Fibroblast of skin of left biceps (primary cell): ENCODE results near the gene EIF3B.
"Not testable (repeated sequence)": the region's sequence is repeated elsewhere in the genome, so short reads cannot be mapped to it uniquely, and the experiment has no call there.

Source experiments
- DNase-seq, 2 experiments: peaks; one replicate each; pipeline ENCODE4 v3.0.0-alpha.2; 2013; ENCODE audit warnings: low read depth in 2 of 2

EIF3B gene

GRCh38 chr7:2347351-2348063 lies 7.1 kb upstream of the EIF3B start:
- DNase-seq, result not testable (repeated sequence)

- no peak for DNase-seq
Observed at GRCh38 chr7:2350055-2350454, 4.6 kb upstream of the EIF3B start.

GRCh38 chr7:2350861-2351260 lies 3.8 kb upstream of the EIF3B start:
- DNase-seq, result no peak

DNA sequence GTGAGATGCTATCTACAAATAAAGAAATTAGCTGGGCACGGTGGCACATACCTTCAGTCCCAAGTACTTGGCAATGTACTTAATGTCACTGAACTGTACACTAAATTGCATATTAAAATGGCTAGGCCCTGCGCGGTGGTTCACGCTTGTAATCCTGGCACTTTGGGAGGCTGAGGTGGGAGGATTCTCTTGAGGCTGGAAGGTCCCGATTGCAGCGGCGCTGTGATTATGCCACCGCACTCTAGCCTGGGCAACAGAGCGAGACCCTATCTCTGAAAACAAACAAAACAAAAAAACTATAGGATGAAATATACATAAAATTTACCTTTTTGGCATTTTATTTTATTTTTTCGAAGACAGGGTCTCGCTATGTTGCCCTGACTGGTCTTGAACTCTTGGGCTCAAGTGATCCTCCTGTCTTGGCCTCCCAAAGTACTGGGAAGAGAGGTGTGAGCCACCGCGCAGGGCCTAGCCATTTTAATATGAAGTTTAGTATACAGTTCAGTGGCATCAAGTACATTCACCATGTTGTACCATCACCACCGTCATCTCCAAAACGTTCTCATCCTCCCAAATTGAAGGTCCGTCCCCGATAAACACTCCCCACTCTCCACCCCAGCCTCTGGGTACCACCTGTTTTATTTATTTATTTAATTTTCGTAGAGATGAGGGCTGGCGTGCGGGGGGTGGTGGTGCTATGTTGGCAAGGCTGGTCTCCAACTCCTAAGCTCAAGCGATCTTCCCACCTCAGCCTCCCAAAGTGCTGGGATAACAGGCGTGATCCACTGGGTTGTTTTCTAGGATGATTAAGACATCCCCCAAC lies 1.3 kb upstream of the EIF3B start:
- DNase-seq, result no peak

GRCh38 chr7:2353936-2354185 lies 766 bp upstream of the EIF3B start:
- peak; percentile 79 for DNase-seq

DNA sequence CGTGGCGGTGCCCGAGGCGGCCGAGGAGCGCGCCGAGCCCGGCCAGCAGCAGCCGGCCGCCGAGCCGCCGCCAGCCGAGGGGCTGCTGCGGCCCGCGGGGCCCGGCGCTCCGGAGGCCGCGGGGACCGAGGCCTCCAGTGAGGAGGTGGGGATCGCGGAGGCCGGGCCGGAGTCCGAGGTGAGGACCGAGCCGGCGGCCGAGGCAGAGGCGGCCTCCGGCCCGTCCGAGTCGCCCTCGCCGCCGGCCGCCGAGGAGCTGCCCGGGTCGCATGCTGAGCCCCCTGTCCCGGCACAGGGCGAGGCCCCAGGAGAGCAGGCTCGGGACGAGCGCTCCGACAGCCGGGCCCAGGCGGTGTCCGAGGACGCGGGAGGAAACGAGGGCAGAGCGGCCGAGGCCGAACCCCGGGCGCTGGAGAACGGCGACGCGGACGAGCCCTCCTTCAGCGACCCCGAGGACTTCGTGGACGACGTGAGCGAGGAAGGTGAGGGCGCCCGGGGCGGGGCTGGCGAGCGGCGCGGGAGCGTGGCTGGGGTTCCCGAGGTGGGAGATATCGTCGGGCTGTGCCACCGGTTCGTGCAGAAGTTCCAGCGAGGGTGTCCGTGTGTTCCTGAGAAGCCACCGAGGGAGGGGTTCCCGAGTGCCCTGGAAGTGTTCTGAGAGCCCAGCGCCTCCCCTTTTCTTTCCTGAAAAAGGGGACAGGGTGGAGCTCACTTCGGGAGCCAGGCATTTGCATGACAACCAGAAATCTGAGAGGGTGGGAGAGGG lies 495 bp downstream of the EIF3B start:
- no peak for DNase-seq

DNA sequence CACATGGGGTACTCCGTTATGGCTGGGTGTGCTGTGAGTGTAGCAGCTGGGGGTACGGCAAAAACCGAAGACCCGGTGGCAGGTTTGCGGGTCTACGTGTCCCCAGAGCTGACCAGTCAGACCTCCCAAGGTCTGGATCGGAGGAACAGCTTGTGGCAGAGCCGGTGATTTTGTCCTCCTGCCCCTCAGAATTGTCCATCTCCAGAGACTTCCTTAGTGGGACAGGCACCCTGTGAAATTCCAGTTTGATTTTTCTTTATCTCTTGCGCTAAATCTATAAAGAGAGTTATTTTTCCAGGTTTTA lies 1.0 kb downstream of the EIF3B start:
- DNase-seq, result no peak

DNA sequence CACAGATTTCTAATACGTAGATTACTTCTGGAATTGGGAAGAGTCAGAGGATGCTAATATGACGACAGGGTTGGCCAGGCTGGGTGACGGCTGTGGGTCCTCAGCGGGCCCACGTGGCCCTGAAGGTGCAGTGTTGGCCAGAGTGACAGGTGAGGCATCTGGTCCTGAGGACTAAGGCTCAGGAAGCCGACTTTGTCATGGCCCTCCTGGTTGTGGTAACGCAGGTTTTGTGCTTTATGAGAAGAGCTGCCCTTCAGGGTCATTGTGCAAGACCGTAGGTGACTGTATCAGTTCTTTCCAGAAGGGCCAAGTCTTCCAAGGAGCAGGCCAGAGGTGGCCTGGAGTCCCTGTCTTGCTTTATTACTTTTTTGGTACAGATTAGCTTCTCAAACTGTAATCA lies 2.5 kb downstream of the EIF3B start:
- no peak for DNase-seq

GRCh38 chr7:2357571-2357970 lies 2.9 kb downstream of the EIF3B start:
- no peak for DNase-seq

DNA sequence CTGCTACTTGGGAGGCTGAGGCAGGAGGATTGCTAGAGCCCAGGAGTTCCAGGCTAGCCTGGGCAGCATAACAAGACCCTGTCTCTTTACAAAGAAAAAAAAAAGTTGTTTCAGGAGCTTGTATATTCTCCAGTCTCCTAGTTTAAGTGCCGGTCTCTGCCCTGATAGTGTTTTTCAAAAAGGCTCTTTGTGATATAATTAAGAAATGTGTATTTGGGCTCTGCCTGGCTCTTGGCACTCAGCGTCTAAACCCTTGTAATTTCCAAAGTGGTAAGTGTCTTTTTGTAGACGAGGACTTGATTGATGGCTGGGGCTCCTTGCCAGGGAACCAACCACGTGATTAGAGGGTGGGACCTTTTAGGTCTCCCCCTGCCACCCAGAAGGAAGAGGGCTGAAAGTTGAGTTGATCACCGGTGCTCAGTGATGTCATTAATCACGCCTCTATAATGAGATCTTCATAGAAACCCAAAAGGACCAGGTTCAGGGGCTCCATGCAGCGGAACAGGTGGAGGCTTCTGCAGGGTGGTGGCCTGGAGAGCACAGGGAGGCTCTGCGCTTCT lies 4.4 kb downstream of the EIF3B start:
- no peak for DNase-seq

DNA sequence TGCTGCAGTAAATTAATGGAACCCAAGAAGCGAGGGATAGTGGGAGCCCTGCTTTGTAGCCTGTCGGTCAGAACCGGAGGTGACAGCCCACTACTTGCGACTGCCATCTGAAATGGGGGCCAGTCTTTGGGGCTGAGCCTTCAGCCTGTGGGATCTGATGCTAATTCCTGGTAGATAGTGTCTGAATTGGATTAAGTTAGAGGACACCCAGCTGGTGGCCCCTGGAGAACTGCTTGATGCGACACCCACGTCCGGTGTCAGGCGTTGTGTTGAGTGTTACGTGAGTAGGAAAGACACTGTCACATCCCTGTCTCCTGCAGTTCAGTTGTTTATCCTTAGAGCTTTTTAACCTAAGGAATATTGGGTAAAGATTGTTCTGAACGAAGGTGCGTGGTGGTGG lies 5.0 kb downstream of the EIF3B start:
- no peak for DNase-seq

DNA sequence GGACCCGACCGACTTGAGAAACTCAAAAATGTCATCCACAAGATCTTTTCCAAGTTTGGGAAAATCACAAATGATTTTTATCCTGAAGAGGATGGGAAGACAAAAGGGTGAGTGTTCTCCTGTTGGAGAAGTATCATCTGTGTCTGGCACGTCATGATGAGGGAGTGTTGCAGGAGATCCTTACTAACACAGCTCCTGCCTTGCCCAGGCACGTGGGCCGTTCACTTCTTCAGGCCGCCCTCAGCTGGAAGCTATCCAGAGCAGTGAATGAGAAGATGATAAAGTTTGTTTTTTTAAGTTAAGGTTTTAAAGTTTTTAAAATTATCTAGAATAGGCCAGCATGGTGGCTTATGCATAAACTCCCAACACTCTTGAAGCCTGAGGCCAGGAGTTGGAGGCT lies 6.2 kb downstream of the EIF3B start:
- no peak for DNase-seq

DNA sequence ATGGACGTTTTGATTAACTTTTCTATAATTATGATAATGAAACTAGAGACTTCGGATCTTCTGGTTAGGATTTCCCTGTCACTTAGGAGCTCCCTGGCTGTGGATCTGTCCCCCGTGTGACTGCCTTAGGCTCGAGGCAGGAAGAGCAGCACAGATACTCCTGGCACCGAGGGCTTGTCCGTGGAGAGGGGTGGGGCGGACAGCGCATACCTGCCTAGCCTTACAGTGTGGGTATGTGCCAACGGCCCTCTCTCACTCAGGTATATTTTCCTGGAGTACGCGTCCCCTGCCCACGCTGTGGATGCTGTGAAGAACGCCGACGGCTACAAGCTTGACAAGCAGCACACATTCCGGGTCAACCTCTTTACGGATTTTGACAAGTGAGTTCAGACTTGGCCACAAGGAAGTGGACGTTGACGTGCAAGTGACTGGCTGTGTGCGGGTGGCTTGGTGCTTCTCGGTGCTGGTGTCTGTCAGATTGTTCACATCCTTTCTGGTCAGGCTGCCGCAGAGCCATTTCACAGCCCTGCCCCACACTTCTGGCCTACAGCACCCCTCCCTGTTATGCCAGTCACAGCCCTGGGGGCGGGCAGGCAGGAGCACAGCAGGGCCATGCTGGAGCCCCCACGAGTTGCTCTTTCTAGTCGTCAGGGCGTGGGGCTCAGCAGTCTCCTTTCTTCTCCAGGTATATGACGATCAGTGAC lies 7.9 kb downstream of the EIF3B start:
- DNase-seq, result no peak

DNA sequence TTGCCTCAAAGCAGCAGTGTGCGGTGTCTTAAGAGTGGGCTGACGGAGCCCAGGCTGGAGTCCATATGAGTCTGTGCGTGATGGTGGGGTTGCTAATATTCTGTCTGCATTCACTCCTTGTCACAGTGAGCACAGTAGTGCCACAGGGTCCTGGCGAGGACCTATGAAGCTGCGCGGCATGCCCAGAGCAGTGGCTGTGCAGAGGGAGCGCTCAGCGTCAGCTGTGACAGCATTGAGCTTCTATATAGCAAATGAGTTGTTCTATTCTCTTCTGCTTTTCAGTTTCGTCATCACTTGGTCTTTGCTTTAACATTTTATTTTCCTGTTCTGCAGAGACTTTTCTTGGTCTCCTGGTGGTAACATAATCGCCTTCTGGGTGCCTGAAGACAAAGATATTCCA lies 14.5 kb downstream of the EIF3B start:
- DNase-seq, result no peak

- DNase-seq, result no peak
Observed at GRCh38 chr7:2371329-2371728, 16.7 kb downstream of the EIF3B start.

DNA sequence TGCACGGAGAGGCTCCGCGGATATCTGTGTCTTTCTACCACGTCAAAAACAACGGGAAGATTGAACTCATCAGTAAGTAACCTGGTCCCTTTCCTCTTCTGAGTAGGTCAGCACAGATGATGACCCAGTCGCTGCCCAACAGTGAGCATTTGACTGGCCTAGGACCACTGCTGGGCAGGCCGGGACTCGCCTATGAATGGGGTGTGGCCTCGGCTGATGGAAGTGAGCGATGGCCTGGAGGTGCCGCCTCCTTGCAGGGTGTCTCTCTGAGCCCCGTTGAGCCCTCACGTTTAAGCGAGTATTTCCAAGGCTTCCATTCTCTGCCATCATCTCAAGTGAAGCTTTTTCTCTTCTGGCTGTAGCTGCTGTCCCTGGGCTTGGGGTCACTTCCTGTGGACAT lies 18.1 kb downstream of the EIF3B start:
- no peak for DNase-seq

GRCh38 chr7:2373124-2373556 lies 18.5 kb downstream of the EIF3B start:
- DNase-seq, result no peak

GRCh38 chr7:2373646-2374045 lies 19.0 kb downstream of the EIF3B start:
- DNase-seq, result no peak

DNA sequence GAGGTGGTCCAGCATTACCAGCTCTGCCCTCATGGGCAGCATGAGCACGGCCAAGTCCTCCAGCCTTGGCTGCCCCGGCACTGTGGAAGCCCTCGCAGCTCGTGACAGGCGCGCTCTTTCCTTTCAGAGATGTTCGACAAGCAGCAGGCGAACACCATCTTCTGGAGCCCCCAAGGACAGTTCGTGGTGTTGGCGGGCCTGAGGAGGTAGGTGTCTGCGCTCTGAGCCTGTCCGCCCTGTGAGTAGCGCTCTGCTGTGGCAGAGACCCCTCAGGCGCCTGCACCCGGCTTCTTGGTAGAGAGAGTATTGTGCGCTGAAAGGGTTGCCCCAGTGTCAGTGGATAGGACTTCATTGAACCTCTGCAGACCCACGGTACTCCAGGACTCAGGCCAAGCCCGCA lies 19.8 kb downstream of the EIF3B start:
- DNase-seq, result no peak

DNA sequence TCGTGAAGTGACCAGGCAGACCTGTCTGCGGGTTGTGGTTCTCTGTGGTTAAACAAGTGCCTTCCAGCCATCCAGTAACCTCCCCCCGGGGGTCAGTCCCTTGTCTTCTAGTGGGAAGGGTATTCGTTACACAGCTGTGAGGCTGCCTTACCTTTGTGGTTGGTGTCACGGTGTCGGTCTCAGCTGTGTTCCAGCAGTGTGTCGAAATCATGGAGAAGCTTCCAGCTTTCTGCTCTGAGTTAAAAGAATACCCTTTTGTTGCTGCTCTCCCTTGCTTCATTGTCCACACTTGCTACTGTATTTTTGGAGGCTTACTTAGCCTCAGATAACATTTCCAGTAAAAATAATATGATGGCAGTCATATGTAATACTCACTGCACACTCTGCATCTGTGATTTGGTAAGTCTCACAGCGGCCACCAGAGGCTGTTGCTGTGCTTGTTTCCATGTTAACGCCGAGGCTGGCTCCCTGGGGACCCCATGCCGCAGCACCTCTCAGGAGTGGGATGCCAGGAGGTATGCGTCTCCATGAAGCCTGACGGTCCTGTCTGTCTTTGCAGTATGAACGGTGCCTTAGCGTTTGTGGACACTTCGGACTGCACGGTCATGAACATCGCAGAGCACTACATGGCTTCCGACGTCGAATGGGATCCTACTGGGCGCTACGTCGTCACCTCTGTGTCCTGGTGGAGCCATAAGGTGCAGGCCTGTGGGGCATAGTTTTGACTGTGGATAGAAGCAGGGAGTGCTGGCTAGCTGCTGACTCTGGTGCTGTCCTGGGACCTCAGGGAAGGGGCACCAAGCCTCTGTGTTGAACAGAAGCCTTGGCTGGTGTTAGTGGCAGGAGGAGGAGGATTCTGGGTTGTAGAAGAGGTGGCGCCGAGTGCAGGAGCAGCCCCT lies 20.5 kb downstream of the EIF3B start:
- DNase-seq, result no peak
